ENCODE measurements around the gene ASIC2.
"Not testable (repeated sequence)": the region's sequence is repeated elsewhere in the genome, so short reads cannot be mapped to it uniquely, and the experiment has no call there.

The ASIC2 gene

GRCh38 chr17:32993977-32994376 lies 299.1 kb downstream of the ASIC2 start:
- H3K4me2 ChIP-seq (ENCODE audit: insufficient read depth, low read length, poor library complexity, severe bottlenecking): no peak overlapping the region
- H2BK15ac ChIP-seq (ENCODE audit: low read length): no peak overlapping the region
- no peaks in the 10 kb centered on the region for H3K36me3 ChIP-seq (replicated peaks in 1 of 2; ENCODE audit: control insufficient read depth in 2 of 2, insufficient read depth in 2 of 2, low read length in 2 of 2)
- no peak overlapping the region for H3K27ac ChIP-seq (replicated peaks; ENCODE audit: low read length)
- H3K4ac ChIP-seq (ENCODE audit: low read length): no peak overlapping the region
- no peak overlapping the region for H2AFZ ChIP-seq (ENCODE audit: low read length)
- H2AK5ac ChIP-seq (ENCODE audit: low read depth, low read length): no peak overlapping the region
- no peak for DNase-seq (ENCODE audit: low spot score)
- no peak overlapping the region for H3K23ac ChIP-seq (ENCODE audit: low read depth, low read length, poor library complexity)
- H3K4me3 ChIP-seq (ENCODE audit: low read length in 2 of 2): no peak overlapping the region
- H3K18ac ChIP-seq (ENCODE audit: low read length): no peak overlapping the region
- no peak overlapping the region for H4K91ac ChIP-seq (ENCODE audit: low read depth, low read length, poor library complexity)
- H2BK120ac ChIP-seq (ENCODE audit: low read depth, low read length): no peak overlapping the region
- H3K9me3 ChIP-seq (replicated peaks in 1 of 2; ENCODE audit: control insufficient read depth in 2 of 2, insufficient read depth in 1 of 2, low read depth in 1 of 2, low read length in 2 of 2): peaks cover 0 to 4% of the 10 kb centered on the region in 2 donors
- no CpG with 5 or more reads among the region's 9 CpGs for WGBS, 2 donors (ENCODE audit: extremely low coverage in 2 of 2, insufficient read length in 2 of 2, insufficient replicate concordance in 1 of 2)
- no peak overlapping the region for H2BK5ac ChIP-seq (ENCODE audit: low read length)
- no peaks in the 10 kb centered on the region for H3K79me1 ChIP-seq (ENCODE audit: low read depth, low read length)
- no peak overlapping the region for H3K14ac ChIP-seq (ENCODE audit: low read length)
- H2BK12ac ChIP-seq (ENCODE audit: low read length): no peak overlapping the region
- no peak overlapping the region for H3K9ac ChIP-seq (ENCODE audit: low read depth, low read length, poor library complexity)
- H3K4me1 ChIP-seq (ENCODE audit: control insufficient read depth in 2 of 2, insufficient read depth in 1 of 2, low read depth in 1 of 2, low read length in 2 of 2): peaks cover 0 to 7% of the 10 kb centered on the region in 2 donors
- no peak overlapping the region for H4K8ac ChIP-seq (ENCODE audit: low read depth, low read length)
- H3K27me3 ChIP-seq (ENCODE audit: control insufficient read depth in 3 of 3, insufficient read depth in 3 of 3, low read depth in 1 of 3, low read length in 3 of 3): peaks cover 0 to 21% (median 0%) of the 10 kb centered on the region in 3 experiments

- no peak overlapping the region for H2BK15ac ChIP-seq (ENCODE audit: low read length)
- no peak overlapping the region for H4K8ac ChIP-seq (ENCODE audit: low read depth, low read length)
- H3K14ac ChIP-seq (ENCODE audit: low read length): no peak overlapping the region
- no peak overlapping the region for H3K23ac ChIP-seq (ENCODE audit: low read depth, low read length, poor library complexity)
- no peak overlapping the region for H3K4me3 ChIP-seq (ENCODE audit: low read length in 2 of 2)
- peak overlapping the region; percentile 17 for H3K18ac ChIP-seq (ENCODE audit: low read length)
- no peak overlapping the region for H3K4ac ChIP-seq (ENCODE audit: low read length)
- peaks cover 0 to 4% of the 10 kb centered on the region in 2 donors for H3K9me3 ChIP-seq (replicated peaks in 1 of 2; ENCODE audit: control insufficient read depth in 2 of 2, insufficient read depth in 1 of 2, low read depth in 1 of 2, low read length in 2 of 2)
- no peaks in the 10 kb centered on the region for H3K79me1 ChIP-seq (ENCODE audit: low read depth, low read length)
- H2AFZ ChIP-seq (ENCODE audit: low read length): no peak overlapping the region
- H2AK5ac ChIP-seq (ENCODE audit: low read depth, low read length): no peak overlapping the region
- H3K4me1 ChIP-seq (ENCODE audit: control insufficient read depth in 2 of 2, insufficient read depth in 1 of 2, low read depth in 1 of 2, low read length in 2 of 2): peaks cover 0 to 3% of the 10 kb centered on the region in 2 donors
- H3K36me3 ChIP-seq (replicated peaks in 1 of 2; ENCODE audit: control insufficient read depth in 2 of 2, insufficient read depth in 2 of 2, low read length in 2 of 2): no peaks in the 10 kb centered on the region
- WGBS, 2 donors (ENCODE audit: extremely low coverage in 2 of 2, insufficient read length in 2 of 2, insufficient replicate concordance in 1 of 2): no CpG with 5 or more reads among the region's 13 CpGs
- no peak for DNase-seq (ENCODE audit: low spot score)
- no peak overlapping the region for H3K27ac ChIP-seq (replicated peaks; ENCODE audit: low read length)
- peaks cover 0 to 21% (median 0%) of the 10 kb centered on the region in 3 experiments for H3K27me3 ChIP-seq (ENCODE audit: control insufficient read depth in 3 of 3, insufficient read depth in 3 of 3, low read depth in 1 of 3, low read length in 3 of 3)
- no peak overlapping the region for H4K91ac ChIP-seq (ENCODE audit: low read depth, low read length, poor library complexity)
- H2BK5ac ChIP-seq (ENCODE audit: low read length): no peak overlapping the region
- no peak overlapping the region for H2BK12ac ChIP-seq (ENCODE audit: low read length)
- no peak overlapping the region for H3K9ac ChIP-seq (ENCODE audit: low read depth, low read length, poor library complexity)
- no peak overlapping the region for H3K4me2 ChIP-seq (ENCODE audit: insufficient read depth, low read length, poor library complexity, severe bottlenecking)
- H2BK120ac ChIP-seq (ENCODE audit: low read depth, low read length): no peak overlapping the region
Observed at GRCh38 chr17:32992321-32993033, 300.6 kb downstream of the ASIC2 start.

- Histone ChIP-seq H3K9ac (ENCODE audit: low read depth, low read length, poor library complexity) (no peak overlapping the region), H3K27me3 (ENCODE audit: control insufficient read depth in 3 of 3, insufficient read depth in 3 of 3, low read depth in 1 of 3, low read length in 3 of 3) (peaks cover 0 to 3% (median 0%) of the 10 kb centered on the region in 3 experiments), H3K4ac (ENCODE audit: low read length) (no peak overlapping the region), H3K79me1 (ENCODE audit: low read depth, low read length) (no peaks in the 10 kb centered on the region), H3K18ac (ENCODE audit: low read length) (no peak overlapping the region), H4K91ac (ENCODE audit: low read depth, low read length, poor library complexity) (no peak overlapping the region), H2BK120ac (ENCODE audit: low read depth, low read length) (no peak overlapping the region), H2BK5ac (ENCODE audit: low read length) (no peak overlapping the region), H3K23ac (ENCODE audit: low read depth, low read length, poor library complexity) (no peak overlapping the region), H3K9me3 (replicated peaks in 1 of 2; ENCODE audit: control insufficient read depth in 2 of 2, insufficient read depth in 1 of 2, low read depth in 1 of 2, low read length in 2 of 2) (peaks cover 0 to 4% of the 10 kb centered on the region in 2 donors), H3K4me1 (ENCODE audit: control insufficient read depth in 2 of 2, insufficient read depth in 1 of 2, low read depth in 1 of 2, low read length in 2 of 2) (peaks cover 0 to 1% of the 10 kb centered on the region in 2 donors), H3K14ac (ENCODE audit: low read length) (no peak overlapping the region), H2AFZ (ENCODE audit: low read length) (no peak overlapping the region), H2BK15ac (ENCODE audit: low read length) (no peak overlapping the region), H3K36me3 (replicated peaks in 1 of 2; ENCODE audit: control insufficient read depth in 2 of 2, insufficient read depth in 2 of 2, low read length in 2 of 2) (no peaks in the 10 kb centered on the region), H2BK12ac (ENCODE audit: low read length) (no peak overlapping the region), H4K8ac (ENCODE audit: low read depth, low read length) (no peak overlapping the region), H2AK5ac (ENCODE audit: low read depth, low read length) (no peak overlapping the region), H3K27ac (replicated peaks; ENCODE audit: low read length) (no peak overlapping the region), H3K4me3 (ENCODE audit: low read length in 2 of 2) (no peak overlapping the region), H3K4me2 (ENCODE audit: insufficient read depth, low read length, poor library complexity, severe bottlenecking) (no peak overlapping the region)
- DNase-seq (ENCODE audit: low spot score): no peak
- no CpG with 5 or more reads among the region's 3 CpGs for WGBS, 2 donors (ENCODE audit: extremely low coverage in 2 of 2, insufficient read length in 2 of 2, insufficient replicate concordance in 1 of 2)
Observed at GRCh38 chr17:32988481-32989101, 304.5 kb downstream of the ASIC2 start.

GRCh38 chr17:32987868-32988267 lies 305.2 kb downstream of the ASIC2 start:
- not testable (repeated sequence) for H3K4me1 ChIP-seq (ENCODE audit: control insufficient read depth in 2 of 2, insufficient read depth in 1 of 2, low read depth in 1 of 2, low read length in 2 of 2); H3K4me3 ChIP-seq (ENCODE audit: low read length in 2 of 2); H3K9ac ChIP-seq (ENCODE audit: low read depth, low read length, poor library complexity); H3K79me1 ChIP-seq (ENCODE audit: low read depth, low read length); DNase-seq (ENCODE audit: low spot score); H3K18ac ChIP-seq (ENCODE audit: low read length); H2BK5ac ChIP-seq (ENCODE audit: low read length); H4K91ac ChIP-seq (ENCODE audit: low read depth, low read length, poor library complexity); H2AFZ ChIP-seq (ENCODE audit: low read length); H3K9me3 ChIP-seq (replicated peaks in 1 of 2; ENCODE audit: control insufficient read depth in 2 of 2, insufficient read depth in 1 of 2, low read depth in 1 of 2, low read length in 2 of 2); H2BK15ac ChIP-seq (ENCODE audit: low read length); H3K4me2 ChIP-seq (ENCODE audit: insufficient read depth, low read length, poor library complexity, severe bottlenecking); H3K14ac ChIP-seq (ENCODE audit: low read length); H2AK5ac ChIP-seq (ENCODE audit: low read depth, low read length); H3K27ac ChIP-seq (replicated peaks; ENCODE audit: low read length); H4K8ac ChIP-seq (ENCODE audit: low read depth, low read length); H3K23ac ChIP-seq (ENCODE audit: low read depth, low read length, poor library complexity); H3K4ac ChIP-seq (ENCODE audit: low read length); H2BK12ac ChIP-seq (ENCODE audit: low read length); H3K36me3 ChIP-seq (replicated peaks in 1 of 2; ENCODE audit: control insufficient read depth in 2 of 2, insufficient read depth in 2 of 2, low read length in 2 of 2); H3K27me3 ChIP-seq (ENCODE audit: control insufficient read depth in 3 of 3, insufficient read depth in 3 of 3, low read depth in 1 of 3, low read length in 3 of 3); H2BK120ac ChIP-seq (ENCODE audit: low read depth, low read length)
- WGBS, 2 donors (ENCODE audit: extremely low coverage in 2 of 2, insufficient read length in 2 of 2, insufficient replicate concordance in 1 of 2): no CpG with 5 or more reads among the region's 2 CpGs

Measured in neuronal stem cell (in vitro differentiated cells).